GM04504 (cell line): ENCODE results near the gene EFEMP2.

Source experiments
- DNase-seq: peaks from one replicate; pipeline ENCODE4 v3.0.0-alpha.2; 2012; ENCODE audit warnings: low read depth

The EFEMP2 gene

DNA sequence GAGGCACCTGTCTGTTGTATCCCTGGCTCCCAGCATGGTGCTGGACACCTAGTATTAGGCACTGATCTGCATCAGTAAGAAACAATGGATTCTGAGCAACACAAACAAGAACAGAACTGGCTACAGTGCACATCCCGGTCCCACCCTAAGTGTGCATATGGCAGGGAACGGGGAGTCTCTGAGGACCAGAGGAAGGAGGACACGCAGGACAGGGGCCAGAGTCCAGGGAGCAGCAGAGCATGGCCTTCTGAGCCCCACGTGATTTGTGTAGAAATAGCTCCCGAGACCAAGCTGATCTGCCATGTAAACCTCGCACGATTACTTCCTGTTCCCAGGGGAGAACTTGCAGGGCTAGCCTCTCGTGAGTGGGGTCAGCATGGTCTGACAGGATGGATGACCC, 51.5 kb downstream of the EFEMP2 start:
- no peak for DNase-seq

DNA sequence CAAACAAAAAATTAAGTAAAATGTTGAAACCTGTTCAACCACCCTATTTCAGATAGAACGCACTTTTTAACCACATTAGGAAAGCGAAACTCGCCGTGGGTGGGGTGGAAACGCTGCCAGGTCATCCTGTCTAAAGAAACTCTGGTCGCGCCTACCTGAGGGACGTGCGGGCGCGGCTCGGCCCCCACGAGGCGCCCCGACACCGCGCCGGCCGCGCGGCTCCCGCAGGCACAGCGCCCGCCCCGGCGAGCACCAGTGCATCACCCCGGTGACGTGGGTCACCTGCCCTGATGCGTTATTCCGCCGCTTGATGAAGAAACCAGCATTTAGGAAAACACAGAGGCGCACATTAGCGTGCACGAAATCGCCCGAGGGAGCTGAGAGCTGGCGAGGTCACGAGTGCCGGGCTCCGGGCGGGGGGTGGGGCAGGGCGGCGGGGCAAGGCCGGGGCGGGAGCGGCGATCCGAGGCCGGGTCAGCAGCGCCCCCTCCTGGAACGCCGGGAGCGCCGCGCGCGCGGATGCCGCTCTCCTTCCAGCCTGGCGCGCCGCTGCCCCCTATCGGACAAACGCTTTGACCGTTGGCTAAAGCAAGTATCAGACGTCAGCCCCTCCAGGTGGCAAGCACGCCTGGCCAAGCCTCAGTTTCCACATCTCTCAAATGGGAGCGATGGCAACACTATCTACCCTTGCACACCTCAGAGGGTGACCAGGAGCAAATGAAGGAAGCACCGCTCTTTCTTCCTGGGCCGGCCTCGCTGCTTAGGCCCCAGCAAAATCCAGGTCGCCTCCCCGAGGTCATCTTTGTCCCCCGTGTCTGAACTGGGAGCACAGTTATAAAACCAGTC, 54.5 kb downstream of the EFEMP2 start:
- DNase-seq: peak; percentile 61

DNA sequence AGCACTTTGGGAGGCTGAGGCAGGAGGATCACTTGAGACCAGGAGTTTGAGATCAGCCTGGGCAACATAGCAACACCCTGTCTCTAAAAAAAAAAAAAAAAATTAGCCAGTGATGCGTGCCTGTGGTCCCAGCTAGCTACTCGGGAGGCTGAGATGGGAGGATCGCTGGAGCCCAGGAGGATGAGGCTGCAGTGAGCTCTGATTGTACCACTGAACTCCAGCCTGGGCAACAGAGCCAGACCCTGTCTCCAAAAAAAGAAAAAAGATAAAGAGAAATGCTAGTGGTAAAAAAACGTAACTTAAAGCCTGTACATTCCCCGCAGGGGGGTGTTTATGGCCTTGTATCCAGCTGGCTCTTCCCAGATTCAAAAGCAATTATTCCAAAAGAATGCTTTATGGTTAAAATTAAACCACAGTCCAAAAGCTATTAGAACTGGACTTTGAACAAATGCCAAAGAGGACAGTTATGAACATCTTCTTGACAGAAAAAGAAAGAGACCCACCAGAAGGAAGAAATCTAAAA, 55.2 kb downstream of the EFEMP2 start:
- DNase-seq: no peak

DNA sequence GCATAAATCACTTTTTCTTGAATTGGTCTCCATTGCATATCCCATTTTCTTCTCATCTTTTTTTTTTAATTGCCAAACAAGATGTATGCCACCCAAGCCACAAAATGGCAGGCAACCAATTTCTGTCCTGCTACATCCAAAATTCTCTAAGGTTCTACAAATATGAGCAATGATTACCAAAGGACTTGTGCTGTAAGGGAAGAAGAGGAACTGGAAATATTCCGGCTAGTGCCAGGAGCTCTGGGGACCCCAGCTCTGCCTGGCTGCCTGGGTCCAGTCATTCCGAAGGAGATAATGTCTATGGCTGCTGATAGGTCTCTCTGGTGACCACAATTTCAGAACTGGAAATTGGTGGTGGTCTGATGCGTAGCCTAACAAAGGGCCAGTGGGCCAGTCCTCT, 55.9 kb downstream of the EFEMP2 start:
- DNase-seq: no peak
